Stimulated activated CD8-positive, alpha-beta memory T cell treated with anti-CD3 and anti-CD28 coated beads, Interleukin-7, amount 100 ng/mL, for 1 hour (primary cell): ENCODE data around the gene TTC39A.
"Not testable (repeated sequence)": the region's sequence is repeated elsewhere in the genome, so short reads cannot be mapped to it uniquely, and the experiment has no call there.

Experiments used
- DNase-seq, 2 donors: peaks; one replicate each; pipeline ENCODE4 v3.0.0-alpha.2; 2020; ENCODE audit warnings: low read depth in 2 of 2

TTC39A gene

GRCh38 chr1:51336711-51337110 lies 6.3 kb upstream of the TTC39A start:
- DNase-seq = no peak

DNA sequence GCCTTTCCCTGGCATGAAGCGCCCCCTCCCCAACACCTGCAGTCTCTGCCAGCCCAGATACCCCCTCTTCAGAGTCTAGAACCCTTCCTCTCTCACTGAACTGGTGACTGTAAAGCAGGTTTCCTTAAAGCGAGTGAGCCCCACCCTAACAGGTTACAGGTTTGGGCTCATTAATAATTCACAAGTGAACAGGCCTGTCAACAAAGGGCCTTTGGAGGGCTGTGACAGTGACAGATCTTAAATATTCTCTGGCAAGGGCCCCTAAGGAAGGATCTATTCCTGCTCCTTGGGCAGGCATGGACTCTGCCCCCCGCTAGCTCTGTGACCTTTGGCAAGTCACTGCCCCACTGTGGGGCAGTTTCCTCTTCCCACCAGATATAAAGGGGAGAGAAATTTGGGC lies 5.6 kb upstream of the TTC39A start:
- no peak for DNase-seq

DNA sequence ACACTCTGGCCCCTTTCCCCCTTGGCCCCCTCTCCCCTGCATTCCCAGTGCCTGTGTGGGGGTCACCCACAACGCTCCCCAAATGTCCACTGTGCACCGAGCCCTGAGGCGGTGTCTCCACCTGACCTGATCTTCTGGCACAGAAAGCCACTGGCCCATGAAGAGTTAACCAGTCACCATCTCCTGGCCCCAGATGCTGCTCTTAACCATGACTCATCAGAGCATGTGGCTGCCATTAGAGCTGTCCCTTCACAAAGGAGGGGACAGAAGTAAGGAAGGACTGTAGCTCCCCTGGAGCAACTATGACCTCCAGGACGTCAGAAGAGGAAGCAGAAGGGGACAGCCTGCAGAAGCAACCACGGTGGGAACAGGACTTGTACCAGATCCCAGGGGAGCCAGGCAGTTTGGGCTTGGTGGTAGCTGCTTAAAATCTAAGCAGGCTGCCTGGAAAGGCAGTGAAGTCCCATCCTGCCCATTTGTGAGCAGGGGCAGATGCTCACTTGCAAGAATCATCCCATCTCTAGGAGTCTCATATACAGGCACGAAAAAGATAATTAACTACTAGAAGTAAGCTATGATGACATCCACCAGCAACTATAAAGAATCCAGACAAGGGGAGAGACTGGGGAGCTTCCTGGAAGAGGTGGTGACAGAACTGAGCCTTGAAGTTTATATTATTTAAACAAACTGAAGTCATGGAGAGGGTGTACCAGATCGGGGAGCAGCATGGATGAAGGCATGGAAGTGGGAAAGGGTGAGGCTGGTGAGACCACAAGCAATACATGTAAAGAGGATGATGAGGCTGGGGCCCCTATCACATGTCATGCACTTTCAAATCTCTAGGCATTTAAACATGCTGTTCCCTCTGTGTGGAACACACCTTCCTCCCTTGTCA lies 1.1 kb upstream of the TTC39A start:
- DNase-seq = no peak

DNA sequence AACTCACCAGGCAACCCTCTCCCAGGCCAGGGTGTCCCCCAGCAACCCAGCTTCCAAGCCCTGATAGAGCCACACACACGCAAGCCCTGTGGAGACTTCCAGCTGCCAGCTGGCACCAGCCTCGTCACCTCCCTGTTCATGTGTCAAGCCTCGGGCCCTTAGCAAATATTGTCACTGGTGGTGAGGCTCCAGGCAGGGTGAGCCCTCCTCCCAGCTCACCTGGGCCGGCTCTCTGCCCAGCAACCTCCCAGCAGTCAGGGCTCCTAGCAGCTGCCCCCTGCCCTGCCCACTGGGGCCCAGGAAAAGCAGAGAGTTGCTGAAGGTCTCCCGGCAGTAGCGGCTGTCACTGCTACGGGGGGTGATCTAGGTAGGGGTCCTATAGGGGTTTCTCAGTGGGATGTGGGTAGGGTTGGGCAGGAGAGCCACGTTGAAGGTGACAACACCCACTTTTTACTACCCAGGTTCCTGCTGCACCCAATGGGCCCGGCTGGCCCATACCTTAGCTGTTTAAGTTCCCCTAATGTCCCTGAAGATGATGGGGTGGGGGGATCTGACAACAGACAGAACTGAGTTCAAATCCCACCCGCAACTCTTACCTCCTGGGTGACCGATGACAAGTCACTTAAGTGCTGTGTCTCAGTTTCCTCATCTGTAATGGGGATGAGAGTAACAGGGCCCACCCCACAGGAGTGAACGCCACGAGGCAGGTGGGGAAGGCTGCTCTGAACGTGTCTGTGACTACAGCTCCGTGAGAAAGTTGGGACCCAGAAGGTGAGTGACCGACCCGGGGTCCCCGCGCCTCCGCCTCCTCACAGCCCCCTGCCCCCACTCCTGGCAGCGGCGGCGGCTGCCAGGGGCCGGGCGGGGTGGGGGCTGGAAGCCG lies 678 bp downstream of the TTC39A start:
- DNase-seq = no peak

DNA sequence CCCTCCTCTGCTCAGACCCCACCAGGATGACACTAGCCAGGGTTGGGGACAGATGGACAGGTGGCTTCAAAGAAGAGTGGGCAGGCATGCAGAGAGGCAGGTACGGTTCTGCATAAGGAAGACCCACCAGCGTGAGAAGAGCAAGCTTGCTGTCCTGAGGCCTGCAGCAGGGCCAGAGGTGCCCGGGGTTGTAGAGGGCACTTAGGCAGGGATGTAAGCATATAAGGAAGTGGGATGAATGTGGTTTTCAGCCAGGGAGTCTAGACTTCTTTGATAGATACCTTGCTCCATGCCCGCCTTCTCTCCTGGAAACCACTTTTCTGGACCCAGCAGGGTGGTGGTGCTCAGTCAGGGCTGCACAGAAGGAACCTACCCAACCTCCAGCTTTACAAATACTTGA lies 1.4 kb downstream of the TTC39A start:
- DNase-seq = no peak

DNA sequence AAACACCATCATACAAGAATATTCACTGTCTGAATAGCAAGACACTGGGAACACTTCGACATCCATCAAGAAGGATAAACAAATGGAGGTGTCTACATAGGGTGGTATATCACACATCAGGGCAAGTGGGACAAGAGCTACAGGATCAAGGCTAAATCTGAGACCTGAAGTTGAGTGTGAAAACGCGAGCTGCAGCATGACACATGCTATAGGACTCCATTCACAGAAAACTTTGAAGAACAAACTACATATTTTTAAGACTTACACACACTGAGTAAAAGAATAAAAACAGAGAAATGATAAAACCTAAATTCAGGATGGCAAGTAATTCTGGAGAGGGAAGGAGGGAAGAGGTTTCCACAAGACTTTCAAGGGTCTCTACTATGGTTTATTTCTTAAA lies 2.1 kb downstream of the TTC39A start:
- DNase-seq = no peak

DNA sequence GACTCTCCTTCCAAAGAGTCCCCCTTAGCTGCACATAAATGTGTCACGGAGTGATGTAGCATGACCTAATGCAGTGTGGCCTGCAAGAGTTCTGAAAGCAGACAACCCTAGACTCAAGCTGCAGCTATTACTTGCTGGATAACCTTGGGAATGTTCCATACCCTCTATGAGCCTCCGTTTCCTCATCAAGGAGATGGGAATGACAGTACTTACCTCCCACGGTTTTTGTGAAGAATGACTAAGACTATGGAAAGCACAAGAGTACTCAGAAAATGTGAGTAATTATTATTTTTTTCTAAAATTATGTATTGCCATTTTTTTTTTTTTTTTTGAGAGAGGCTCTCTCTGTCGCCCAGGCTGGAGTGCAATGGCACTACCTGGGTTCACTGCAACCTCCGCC lies 3.0 kb downstream of the TTC39A start:
- DNase-seq = no peak

GRCh38 chr1:51326839-51327238 lies 3.5 kb downstream of the TTC39A start:
- DNase-seq = no peak

GRCh38 chr1:51325878-51326755 lies 4.2 kb downstream of the TTC39A start:
- DNase-seq = no peak

DNA sequence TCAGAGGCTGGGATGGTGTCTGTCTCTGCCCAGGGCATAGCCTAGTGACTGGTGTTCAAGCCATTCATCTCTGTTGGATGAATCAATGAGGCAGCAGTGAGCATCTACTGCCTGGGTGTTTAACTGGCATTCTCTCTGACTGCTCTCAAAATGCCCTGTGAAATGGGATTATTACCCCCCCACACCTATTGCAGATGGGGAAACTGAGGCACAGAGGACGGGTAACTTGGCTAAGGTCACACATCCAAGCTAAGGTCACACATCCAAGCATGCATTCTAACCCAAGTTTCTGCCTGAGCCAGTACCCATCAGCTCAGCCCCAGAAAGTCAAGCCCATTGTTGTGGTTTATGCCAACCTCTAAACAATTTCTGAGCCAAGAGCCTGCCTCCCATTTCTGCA lies 5.0 kb downstream of the TTC39A start:
- no peak for DNase-seq

GRCh38 chr1:51325011-51325385 lies 5.4 kb downstream of the TTC39A start:
- not testable (repeated sequence) for DNase-seq

DNA sequence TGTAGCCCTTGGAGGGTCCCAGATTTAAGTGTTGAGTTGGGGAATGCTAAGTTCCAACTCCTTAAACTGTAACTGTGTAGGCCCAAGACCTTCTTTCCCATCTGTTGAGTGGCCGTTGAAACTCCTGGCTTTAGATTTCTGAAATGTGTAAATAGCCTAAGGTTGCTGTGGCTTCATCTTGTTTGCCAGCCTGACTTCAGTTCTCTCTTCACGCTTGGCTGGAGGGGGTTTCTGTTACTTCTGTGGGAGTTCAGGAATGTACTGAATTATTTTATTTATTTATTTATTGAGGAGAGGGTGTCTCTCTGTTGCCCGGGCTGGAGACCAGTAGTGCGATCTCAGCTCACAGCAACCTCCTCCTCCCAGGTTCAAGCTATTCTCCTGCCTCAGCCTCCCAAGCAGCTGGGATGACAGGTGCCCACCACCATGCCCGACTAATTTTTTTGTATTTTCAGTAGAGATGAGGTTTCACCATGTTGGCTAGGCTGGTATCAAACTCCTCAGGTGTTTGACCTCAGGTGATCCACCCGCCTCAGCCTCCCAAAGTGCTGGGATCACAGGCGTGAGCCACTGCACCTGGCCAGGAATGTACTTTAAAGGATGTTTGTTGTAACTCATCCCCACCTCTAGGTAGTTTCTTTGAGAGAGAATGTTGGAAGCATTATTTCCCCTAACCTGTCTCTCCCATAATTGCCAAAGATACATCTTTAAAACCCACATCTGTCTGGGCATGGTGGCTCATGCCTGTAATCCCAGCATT lies 5.9 kb downstream of the TTC39A start:
- no peak for DNase-seq

DNA sequence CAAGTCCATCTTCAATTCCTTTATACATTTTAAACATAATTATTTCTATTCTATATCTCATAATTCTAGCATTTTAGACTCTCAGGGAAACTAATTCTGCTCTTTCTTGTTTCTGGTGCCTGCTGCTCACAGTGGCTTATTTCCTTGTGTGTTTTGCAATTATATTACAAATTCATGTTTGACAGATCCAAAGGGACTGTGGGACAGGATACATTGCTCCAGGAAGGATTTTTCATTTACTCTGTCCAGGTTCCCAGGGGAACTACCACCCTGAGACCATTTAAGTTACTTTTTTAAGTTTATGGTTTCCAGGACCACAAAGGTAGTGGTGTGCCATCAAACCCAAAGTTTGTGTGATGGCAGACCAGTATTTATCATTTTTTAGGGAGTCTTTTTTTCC lies 6.6 kb downstream of the TTC39A start:
- DNase-seq = no peak

GRCh38 chr1:51322417-51323101 lies 7.8 kb downstream of the TTC39A start:
- DNase-seq = no peak

DNA sequence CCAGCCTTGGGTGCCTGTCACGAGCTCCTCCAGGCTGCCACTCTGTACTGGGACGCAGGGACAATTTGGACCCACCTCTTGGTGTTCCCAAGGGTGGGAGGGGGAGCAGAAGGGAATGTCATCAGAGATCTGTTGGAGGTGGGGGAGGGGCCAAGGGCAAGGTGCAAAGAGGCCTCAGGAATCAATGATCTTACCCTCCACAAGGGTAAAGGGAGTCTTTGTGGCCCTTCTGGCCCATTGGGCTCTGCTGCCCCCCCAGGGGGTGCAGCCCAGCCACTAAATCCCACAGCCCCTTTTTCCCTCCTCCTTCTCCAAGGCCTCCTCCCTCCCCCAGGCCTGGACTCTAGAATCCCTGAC lies 8.5 kb downstream of the TTC39A start:
- DNase-seq = no peak

- no peak for DNase-seq
These were observed 9.1 kb downstream of the TTC39A start for GRCh38 chr1:51320967-51321923.

- DNase-seq = no peak
These were observed 12.6 kb downstream of the TTC39A start for GRCh38 chr1:51317798-51318197.

- no peak for DNase-seq
These were observed 13.6 kb downstream of the TTC39A start for GRCh38 chr1:51316846-51317120.

DNA sequence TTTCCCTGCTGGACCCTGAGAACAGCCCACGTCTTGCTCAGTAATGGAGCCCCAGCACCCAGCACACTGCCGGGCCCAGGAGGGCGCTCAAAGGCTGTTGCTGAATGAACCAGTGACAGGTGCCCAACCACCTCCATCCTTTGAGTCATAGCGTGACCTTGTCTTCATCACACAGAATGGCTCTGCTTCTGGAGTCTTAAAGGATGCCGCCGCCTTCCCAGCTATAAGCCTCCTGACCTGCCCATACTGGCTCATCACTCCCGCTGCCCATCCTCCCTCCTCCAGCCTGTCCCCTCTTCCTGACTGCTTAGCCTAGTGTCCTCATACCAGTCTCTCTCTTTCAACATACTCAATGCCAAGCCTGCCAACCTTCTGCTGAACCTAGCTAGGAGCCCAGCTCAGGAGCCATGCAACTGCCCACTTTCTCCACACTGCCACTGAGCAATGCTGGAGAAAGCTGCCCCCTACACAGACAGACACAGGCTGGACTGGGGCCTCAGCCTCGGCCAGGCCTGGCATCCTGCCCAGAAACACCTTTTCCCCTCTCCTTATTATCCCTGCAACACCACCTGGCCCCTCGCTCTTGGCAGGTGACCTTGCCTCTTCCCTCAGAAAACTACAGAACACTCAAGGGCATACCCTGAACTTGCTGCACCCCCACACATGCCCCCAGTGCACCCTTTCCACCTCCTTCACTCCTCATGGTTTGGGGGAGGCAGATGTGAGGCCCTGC lies 14.1 kb downstream of the TTC39A start:
- DNase-seq = no peak
